Neural cell (in vitro differentiated cells): ENCODE measurements around the gene RFTN1. TPM values are rescaled to one million over a fixed set of nuclear protein-coding genes. Genes with fewer than 3 reads are reported as not detected.

Experiments
- H2AFZ ChIP-seq: fragments of 200-600, 300-800 bp; sonication (generic), shearing (Covaris generic); 2 replicates; pipeline ENCODE4 v1.6.0; 2014; ENCODE audit warnings: low read depth, mild to moderate bottlenecking, antibody characterized with exemption, low read length, moderate library complexity
- H3F3A ChIP-seq: fragments of 200-600 bp; shearing (Covaris generic); 2 replicates; pipeline ENCODE4 v1.6.1; 2016; ENCODE audit warnings: mild to moderate bottlenecking, moderate library complexity, mixed read lengths, antibody characterized with exemption, low read length; ENCODE audit not compliant: insufficient read depth, poor library complexity, severe bottlenecking
- H3K27ac ChIP-seq: fragments of 200-600, 300-800 bp; sonication (generic), shearing (Covaris generic); 2 replicates; pipeline ENCODE4 v1.5.1; 2014; ENCODE audit warnings: mild to moderate bottlenecking, low read length, moderate library complexity
- H3K27me3 ChIP-seq: fragments of 300-800, 200-600 bp; sonication (generic), shearing (Covaris generic); 2 replicates; pipeline ENCODE4 v1.6.0; 2014; ENCODE audit warnings: mild to moderate bottlenecking, low read depth, low read length, moderate library complexity; ENCODE audit not compliant: insufficient read depth
- H3K36me3 ChIP-seq: fragments of 300-800, 200-600 bp; sonication (generic), shearing (Covaris generic); 2 replicates; pipeline ENCODE4 v1.5.1; 2014; ENCODE audit warnings: mild to moderate bottlenecking, antibody characterized with exemption, low read length, moderate library complexity; ENCODE audit not compliant: insufficient read depth
- H3K4me2 ChIP-seq: fragments of 300-800, 200-600 bp; sonication (generic), shearing (Covaris generic); 2 replicates; pipeline ENCODE4 v1.6.0; 2014; ENCODE audit warnings: mild to moderate bottlenecking, low read length
- H3K4me3 ChIP-seq: fragments of 300-800, 200-600 bp; sonication (generic), shearing (Covaris generic); 2 replicates; pipeline ENCODE4 v1.5.1; 2014; ENCODE audit warnings: mild to moderate bottlenecking, low read length, moderate library complexity
- H3K79me2 ChIP-seq: fragments of 200-600 bp; shearing (Covaris generic); replicated peaks from 2 replicates; pipeline ENCODE4 v1.6.0; 2014; ENCODE audit warnings: mild to moderate bottlenecking, low read length, moderate library complexity; ENCODE audit not compliant: insufficient read depth
- H3K9ac ChIP-seq: fragments of 300-800, 200-600 bp; sonication (generic), shearing (Covaris generic); 2 replicates; pipeline ENCODE4 v1.6.1; 2016; ENCODE audit warnings: mild to moderate bottlenecking, low read length, mixed read lengths
- H3K9me2 ChIP-seq: fragments of 200-600 bp; shearing (Covaris generic); 2 replicates; pipeline ENCODE4 v1.6.1; 2016; ENCODE audit warnings: mild to moderate bottlenecking, low read length, mixed read lengths; ENCODE audit not compliant: insufficient read depth
- H3K9me3 ChIP-seq: fragments of 200-600, 300-800 bp; sonication (generic), shearing (Covaris generic); 2 replicates; pipeline ENCODE4 v1.6.1; 2016; ENCODE audit warnings: mild to moderate bottlenecking, mixed run types, low read length, moderate library complexity, mixed read lengths
- H4K20me1 ChIP-seq: fragments of 200-600 bp; shearing (Covaris generic); 2 replicates; pipeline ENCODE4 v1.6.1; 2016; ENCODE audit warnings: mild to moderate bottlenecking, mixed run types; ENCODE audit not compliant: insufficient read depth
- CTCF ChIP-seq: fragments of 450-650 bp; IDR thresholded peaks from 2 replicates; pipeline ENCODE4 v1.5.1; 2014; ENCODE audit warnings: antibody characterized with exemption, mild to moderate bottlenecking, moderate library complexity; ENCODE audit not compliant: poor library complexity, severe bottlenecking
- EP300 ChIP-seq: fragments of 450-650 bp; conservative IDR thresholded peaks from 2 replicates; pipeline ENCODE4 v1.6.1; 2014; ENCODE audit warnings: antibody characterized with exemption, mild to moderate bottlenecking, moderate library complexity; ENCODE audit not compliant: poor library complexity, severe bottlenecking
- EZH2 ChIP-seq: fragments of 200-600, 300-800 bp; shearing (Covaris generic), sonication (generic); IDR thresholded peaks from 2 replicates; pipeline ENCODE4 v1.6.1; 2014; ENCODE audit warnings: antibody characterized with exemption, low read length, borderline replicate concordance, mild to moderate bottlenecking; ENCODE audit not compliant: insufficient read depth, poor library complexity, severe bottlenecking
- MXI1 ChIP-seq: fragments of 450-650 bp; conservative IDR thresholded peaks from 2 replicates; pipeline ENCODE4 v1.6.1; 2014; ENCODE audit warnings: antibody characterized with exemption, mild to moderate bottlenecking; ENCODE audit not compliant: poor library complexity, severe bottlenecking
- POLR2AphosphoS5 ChIP-seq: IDR thresholded peaks from 2 replicates; pipeline ENCODE4 v1.6.1; 2012
- RAD21 ChIP-seq: fragments of 450-650 bp; conservative IDR thresholded peaks from 2 replicates; pipeline ENCODE4 v1.6.1; 2014; ENCODE audit warnings: antibody characterized with exemption, mild to moderate bottlenecking, moderate library complexity
- REST ChIP-seq: IDR thresholded peaks from 2 replicates; pipeline ENCODE4 v1.6.1; 2012; ENCODE audit warnings: borderline replicate concordance
- SMC3 ChIP-seq: fragments of 450-650 bp; conservative IDR thresholded peaks from 2 replicates; pipeline ENCODE4 v1.6.1; 2014; ENCODE audit warnings: antibody characterized with exemption, mild to moderate bottlenecking, moderate library complexity; ENCODE audit not compliant: poor library complexity
- TAF1 ChIP-seq: IDR thresholded peaks from 2 replicates; pipeline ENCODE4 v1.6.1; 2012; ENCODE audit warnings: low read depth
- polyA plus RNA-seq: library from polyadenylated mRNA; depleted of rRNA; stranded (reverse); fragments of >200 nt; gene quantifications from 2 replicates; pipeline ENCODE4 v1.2.3, GENCODE V29; 2014

RFTN1 gene
- polyA plus RNA-seq, 1 donor from 2014 or later, result 36.8 TPM

GRCh38 chr3:16444344-16444743 lies 69.2 kb downstream of the RFTN1 start:
- no peaks in the 10 kb centered on the region for H3K79me2 ChIP-seq
- H3K9me2 ChIP-seq, result no peaks in the 10 kb centered on the region
- no peak overlapping the region for H3K4me3 ChIP-seq
- H3K4me2 ChIP-seq, result no peak overlapping the region
- H4K20me1 ChIP-seq, result no peaks in the 10 kb centered on the region
- H3K36me3 ChIP-seq, result no peaks in the 10 kb centered on the region
- H3F3A ChIP-seq, result no peaks in the 10 kb centered on the region
- H3K27ac ChIP-seq, result no peak overlapping the region
- no peak overlapping the region for H3K9ac ChIP-seq
- no peak overlapping the region for H2AFZ ChIP-seq
- H3K9me3 ChIP-seq, result no peaks in the 10 kb centered on the region
- TF ChIP-seq EP300 (no peak), TAF1 (no peak), EZH2 (no peak)
- H3K27me3 ChIP-seq, result no peaks in the 10 kb centered on the region

- Histone ChIP-seq H3K4me2 (no peak overlapping the region), H3K36me3 (no peaks in the 10 kb centered on the region), H2AFZ (no peak overlapping the region), H3K27me3 (no peaks in the 10 kb centered on the region), H3K27ac (no peak overlapping the region), H3K79me2 (no peaks in the 10 kb centered on the region), H3K9ac (no peak overlapping the region), H3K9me3 (no peaks in the 10 kb centered on the region), H3F3A (no peaks in the 10 kb centered on the region), H3K4me3 (no peak overlapping the region), H4K20me1 (no peaks in the 10 kb centered on the region), H3K9me2 (no peaks in the 10 kb centered on the region)
- no peak for TF ChIP-seq EP300
- no peak for TF ChIP-seq POLR2AphosphoS5
- TF ChIP-seq EZH2, result no peak
Observed at GRCh38 chr3:16442730-16443129, 70.8 kb downstream of the RFTN1 start.

GRCh38 chr3:16441371-16441875 lies 72.1 kb downstream of the RFTN1 start:
- Histone ChIP-seq H3K79me2 (no peaks in the 10 kb centered on the region), H3K36me3 (no peaks in the 10 kb centered on the region), H3K9ac (no peak overlapping the region), H3K9me3 (no peaks in the 10 kb centered on the region), H3K27ac (no peak overlapping the region), H3F3A (no peaks in the 10 kb centered on the region), H3K9me2 (no peaks in the 10 kb centered on the region), H3K4me3 (no peak overlapping the region), H3K27me3 (no peaks in the 10 kb centered on the region), H3K4me2 (no peak overlapping the region), H4K20me1 (no peaks in the 10 kb centered on the region), H2AFZ (no peak overlapping the region)
- TF ChIP-seq REST, result no peak
- TF ChIP-seq EZH2, result no peak
- no peak for TF ChIP-seq POLR2AphosphoS5
- TF ChIP-seq CTCF, result no peak
- no peak for TF ChIP-seq SMC3
- TF ChIP-seq TAF1, result no peak
- no peak for TF ChIP-seq RAD21
- no peak for TF ChIP-seq EP300
- TF ChIP-seq MXI1, result no peak
